NCI-H146 (cell line): ENCODE measurements around the gene FAS.
"Not testable (repeated sequence)": the region's sequence is repeated elsewhere in the genome, so short reads cannot be mapped to it uniquely, and the experiment has no call there.

Experiments used
- DNase-seq: peaks from one replicate; lab custom pipeline; 2025; lab: John Stamatoyannopoulos, UW

FAS gene

DNA sequence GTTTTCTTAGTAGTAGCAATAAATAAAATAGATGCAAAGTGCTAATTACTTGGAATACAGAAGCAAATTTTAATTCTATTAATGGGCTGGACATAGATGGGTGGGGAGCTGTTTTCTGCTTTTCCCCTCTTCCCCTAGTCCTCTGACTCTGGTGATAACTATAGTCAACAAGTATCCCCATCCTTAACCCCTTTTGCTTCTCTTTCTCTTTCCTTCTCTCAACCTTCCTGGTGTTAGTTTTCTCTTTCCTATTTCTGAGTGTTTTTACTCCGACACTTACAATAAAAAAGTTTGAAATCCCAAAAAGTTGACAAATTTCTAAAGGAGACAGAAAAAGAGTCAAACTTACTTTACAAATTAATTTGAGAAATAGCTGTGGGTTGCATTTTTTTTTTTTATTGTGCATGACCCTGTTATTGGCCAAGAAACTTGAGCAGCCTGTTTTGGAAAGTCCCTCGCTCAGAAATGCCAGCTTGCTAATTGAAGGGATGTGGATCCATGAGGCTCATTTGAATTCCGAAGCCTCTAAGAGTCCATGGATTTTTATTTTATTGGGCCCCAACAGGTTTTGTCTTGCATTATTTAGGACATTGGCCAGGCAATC lies 2.4 kb downstream of the FAS start:
- no peak for DNase-seq

DNA sequence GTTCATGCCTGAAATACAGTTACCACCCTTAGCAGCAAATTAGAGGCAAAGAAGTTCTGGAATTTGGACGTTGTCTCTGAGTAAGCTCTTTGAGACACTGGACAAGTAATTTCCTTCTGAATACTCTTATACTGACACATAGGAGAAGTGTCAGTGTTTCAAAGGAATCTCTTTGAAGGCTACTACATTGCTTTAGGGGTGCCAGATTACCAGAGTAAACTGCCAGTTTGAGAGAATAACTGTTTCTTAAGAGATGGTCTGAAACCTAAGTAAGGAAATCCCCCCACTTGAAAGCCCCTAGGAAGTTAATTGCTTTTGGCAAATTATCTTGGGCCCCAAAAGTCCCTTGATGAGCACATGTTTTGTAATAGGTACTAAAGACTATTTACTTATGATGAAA lies 3.4 kb downstream of the FAS start:
- DNase-seq = no peak

DNA sequence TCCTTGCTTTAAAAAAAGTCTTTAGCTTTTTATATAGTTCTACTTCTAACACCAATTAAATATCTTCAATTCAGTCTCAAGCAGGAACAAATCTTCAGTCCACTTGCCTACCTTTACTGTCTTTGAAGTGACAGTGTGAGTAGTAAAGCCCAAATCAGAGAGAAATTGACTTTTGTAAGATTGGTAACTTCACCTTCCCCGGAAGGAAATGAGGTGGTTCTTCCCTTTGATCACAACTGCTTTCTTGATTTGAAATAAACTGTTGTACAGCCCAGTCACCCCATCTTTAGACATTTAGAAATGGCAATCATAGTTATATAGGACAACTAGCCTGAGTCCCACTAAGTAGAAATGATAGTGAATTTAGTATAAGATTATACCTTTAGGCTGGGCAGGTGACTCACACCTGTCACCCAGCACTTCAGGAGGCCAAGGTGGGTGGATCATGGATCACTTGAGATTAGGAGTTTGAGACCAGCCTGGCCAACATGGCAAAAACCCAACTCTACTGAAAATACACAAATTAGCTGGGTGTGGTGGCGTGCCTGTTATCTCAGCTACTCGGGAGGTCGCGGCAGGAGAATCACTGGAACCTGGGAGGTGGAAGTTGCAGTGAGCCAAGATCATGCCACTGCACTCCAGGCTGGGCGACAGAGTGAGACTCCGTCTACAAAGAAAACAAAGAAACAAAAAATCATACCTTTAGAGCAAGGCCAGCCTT lies 4.7 kb downstream of the FAS start:
- DNase-seq = no peak

DNA sequence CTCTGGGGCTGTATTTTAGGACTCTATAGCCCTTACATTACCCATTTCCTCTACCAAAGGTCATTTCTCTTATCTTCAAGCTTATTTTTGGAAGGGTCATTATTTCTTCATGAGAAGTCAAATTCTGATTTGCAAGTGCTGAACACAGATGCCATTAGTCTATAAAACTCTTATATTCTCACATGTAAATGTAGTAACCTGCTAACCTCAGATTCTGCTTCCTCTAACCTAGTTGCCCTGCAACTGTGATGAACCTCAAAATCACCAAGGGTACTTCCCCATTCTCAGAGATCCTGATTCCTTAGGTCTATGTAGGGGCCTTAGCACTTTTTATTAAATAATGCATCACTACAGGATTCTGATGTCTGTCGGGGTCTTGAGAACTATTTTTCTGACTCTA lies 6.3 kb downstream of the FAS start:
- DNase-seq = no peak

DNA sequence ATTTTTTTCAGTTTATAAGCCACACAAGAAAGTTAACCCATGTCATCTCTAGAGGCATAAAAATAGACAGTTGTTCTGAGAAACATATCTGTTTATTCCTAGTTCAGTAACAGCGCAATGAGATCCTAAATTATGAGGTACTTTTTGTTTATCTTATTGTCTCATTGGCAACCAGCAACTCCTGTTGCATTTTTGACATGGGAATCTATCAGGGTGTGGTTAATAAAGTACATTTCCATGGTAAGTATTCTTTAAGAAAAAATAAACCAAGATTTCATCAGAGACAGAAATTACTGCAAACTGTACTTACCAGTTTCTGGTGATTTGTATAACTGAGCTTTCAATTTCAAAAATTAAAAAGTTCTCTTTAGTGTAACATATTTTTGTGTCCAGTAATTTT lies 9.0 kb downstream of the FAS start:
- no peak for DNase-seq

DNA sequence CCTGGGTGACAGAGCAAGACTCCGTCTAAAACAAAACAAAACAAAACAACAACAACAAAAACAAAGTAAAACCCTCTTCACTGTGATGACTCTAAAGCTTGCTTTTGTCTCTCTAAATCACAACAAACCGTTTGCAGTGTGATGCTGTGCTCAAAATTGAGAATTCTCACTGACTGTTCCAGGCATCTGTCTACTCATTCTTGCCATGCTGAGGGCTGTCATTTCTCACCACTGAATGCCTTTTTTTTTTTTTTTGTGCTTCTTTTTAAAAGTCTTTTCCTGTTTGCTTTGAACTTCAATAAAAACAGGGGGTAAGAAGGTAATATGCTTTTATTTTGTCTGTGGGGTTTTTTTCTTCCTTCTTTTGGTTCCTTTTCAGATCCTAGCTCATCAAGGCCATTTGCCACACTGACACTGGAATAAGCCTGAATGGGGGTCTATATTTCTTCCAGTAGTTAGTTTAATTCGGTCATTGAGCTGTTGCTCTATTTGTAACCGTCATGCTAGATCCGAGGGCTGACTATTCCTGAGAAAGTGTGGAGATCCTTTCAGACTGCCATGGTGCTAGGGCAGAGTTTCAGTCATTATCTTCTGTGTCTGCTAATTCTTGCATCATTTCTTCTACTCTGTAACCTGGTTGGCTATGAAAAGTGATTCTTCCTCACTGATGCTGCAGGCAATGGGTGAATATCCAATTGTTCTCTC lies 10.6 kb downstream of the FAS start:
- no peak for DNase-seq

DNA sequence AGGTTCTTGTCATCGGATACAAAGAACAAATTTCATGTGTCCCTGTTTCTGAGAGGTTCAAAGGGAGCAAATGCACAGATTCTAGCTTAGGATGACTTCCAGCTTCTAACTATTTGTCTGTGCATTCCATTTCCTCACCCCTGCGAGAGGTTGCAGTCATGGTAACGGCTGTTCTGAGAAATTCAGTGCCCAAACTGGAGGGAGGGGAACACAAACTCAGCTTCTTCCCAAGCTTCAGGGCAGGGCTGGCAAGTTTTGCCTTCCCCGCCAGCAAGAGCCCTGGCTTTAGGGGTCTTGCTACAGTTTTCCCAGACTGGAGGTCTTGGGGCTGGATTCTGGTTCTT lies 11.1 kb downstream of the FAS start:
- DNase-seq = no peak

DNA sequence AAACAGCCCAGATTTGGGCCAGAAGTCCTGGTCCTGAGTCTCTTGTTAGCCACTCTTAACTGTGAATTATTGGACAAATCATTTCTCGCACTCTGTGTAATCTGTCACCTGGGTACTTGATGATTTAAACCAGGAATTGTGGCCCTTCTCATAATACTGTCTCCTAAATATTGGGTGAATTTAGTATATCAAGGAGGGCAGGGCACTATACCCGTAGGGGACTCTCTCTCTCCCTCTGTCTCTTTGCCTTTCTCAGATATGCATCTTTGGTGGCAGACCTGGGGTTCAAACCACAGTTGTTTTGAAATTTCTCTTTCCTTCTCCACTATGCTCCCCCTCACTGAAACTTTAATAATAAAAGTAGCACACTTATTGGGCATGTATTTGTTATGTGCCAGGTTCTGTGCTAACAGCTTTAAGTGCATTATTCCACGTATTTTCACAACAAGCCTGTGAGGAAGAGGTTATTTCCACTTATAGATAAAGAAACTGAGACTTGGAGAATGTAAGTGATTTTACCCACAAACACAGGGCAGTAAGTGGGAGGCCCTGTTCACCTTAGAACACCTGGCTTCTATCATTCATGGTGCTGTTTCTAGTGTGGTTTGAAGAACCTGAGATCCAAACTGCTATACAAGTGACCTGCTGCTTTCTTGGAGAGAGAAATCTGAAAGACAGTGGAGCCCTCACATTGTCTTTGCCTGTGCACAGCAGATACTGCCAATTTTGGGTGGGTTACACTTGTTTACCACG lies 11.8 kb downstream of the FAS start:
- DNase-seq = no peak

DNA sequence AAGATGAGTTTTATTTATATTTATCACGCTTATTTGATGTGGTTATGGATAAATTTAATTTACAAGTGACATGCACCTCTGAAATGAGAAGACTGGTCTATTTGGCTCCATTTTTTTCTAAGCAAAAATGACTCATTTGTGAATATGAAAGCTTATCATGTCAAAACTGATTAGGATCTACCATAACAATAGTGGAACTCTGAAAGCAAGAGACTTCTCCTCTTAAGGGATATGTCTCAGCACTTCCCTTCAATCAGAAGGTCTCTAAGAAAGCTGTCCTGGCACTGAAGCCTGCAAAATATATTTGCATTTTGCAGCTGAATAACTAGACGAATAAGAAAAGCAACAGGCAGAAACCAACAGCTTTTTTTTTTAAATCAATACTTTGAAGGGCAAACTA lies 12.7 kb downstream of the FAS start:
- DNase-seq = no peak

DNA sequence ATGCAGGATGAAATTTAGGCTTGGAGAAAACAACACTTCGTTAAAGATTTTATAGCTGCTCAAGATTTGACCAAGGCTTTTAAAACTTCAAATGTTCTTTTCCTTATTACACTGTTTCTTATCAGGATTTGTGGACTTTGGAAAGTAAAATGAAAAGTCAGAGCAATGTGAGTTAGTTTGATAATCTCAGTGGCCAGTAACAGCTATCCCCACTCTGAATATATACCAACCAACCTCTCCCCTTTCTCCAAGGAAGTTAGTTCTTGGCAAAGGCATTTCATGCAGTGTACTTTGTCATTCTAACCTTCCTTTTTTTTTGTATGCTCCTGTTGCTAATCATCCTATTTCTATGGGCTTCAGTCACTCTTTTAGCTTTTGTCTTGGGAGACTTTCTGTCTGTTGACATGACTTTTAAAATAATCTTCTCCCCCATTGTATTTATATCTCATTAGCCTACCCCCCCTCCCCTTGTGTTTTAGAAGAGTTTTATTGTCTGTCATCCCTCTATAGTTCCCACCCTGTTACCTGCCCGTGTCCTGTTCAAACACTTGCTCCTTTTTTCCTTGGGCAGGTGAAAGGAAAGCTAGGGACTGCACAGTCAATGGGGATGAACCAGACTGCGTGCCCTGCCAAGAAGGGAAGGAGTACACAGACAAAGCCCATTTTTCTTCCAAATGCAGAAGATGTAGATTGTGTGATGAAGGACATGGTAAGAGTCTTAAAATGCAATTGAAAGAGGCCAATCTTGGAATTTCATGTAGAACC lies 16.7 kb downstream of the FAS start:
- DNase-seq = peak; percentile 52

DNA sequence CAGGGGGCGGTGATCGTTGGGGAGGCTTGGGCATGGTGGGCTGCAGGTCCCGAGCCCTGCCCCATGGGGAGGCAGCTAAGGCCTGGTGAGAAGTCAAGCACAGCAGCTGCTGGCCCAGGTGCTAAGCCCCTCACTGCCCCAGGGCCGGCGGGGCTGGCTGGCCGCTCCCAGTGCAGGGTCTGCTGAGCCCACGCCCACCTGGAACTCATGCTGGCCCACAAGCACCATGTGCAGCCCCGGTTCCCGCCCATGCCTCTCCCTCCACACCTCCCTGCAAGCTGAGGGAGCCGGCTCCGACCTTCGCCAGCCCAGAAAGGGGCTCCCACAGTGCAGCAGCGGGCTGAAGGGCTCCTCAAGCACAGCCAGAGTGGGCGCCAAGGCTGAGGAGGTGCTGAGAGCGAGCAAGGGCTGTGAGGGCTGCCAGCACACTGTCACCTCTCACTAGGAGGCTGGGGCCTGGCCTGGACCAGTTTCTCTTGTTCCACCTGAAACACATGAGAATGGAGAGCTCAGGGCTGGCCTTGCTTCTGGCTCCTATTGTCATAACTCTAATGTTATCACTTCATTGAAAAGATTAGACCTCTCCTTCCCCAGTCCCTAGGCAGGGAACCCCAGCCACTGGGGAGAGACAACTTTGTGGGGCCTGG lies 28.2 kb downstream of the FAS start:
- not testable (repeated sequence) for DNase-seq

DNA sequence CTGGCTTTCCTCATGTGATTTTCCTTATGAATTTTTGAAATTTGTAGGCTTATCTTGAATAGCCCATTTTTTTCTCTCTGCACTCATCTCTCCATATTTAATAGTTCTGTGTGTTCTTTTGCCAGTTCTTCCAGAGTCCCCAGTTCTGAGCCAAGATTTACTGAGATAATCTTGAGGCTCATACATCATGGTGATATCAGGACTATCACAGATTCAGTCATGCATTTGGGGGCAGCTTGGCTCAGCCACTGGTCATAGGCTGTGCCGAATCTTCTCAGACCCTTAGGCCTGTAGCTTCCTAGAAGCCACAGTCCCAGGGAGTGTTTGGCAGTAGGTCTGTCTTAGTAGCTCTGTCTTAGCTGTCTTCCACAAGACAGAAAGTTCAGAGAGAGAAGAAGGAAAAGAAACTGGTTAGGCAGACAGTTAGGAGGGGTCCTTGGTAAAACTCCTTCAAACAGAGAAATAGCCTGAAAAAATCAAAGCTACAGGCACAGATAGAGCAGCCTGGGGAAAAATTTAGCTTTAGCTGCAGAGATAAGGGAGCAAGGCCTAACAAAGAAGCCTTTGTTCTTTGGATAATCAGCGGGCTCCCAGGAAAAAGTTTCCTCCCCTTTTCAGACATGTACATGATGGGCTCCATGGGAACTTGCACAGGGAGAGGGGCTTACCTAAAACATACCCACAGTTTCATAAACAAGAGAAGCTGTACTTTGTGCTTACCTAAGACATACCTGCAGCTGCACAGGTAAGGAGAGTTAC lies 29.1 kb downstream of the FAS start:
- DNase-seq = no peak

DNA sequence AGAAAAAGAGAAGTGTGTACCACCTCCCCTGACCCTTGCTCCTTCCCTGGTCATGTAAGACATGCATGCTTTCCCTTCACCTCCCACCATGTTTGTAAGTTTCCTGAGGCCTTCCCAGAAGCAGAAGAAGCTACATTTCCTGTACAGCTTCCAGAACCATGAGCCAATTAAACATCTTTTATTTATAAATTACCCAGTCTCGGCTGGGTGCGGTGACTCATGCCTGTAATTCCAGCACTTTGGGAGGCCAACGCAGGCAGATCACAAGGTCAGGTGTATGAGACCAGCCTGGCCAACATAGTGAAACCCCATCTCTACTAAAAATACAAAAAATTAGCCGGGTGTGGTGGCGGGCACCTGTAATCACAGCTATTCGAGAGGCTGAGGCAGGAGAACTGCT lies 30.9 kb downstream of the FAS start:
- DNase-seq = not testable (repeated sequence)

DNA sequence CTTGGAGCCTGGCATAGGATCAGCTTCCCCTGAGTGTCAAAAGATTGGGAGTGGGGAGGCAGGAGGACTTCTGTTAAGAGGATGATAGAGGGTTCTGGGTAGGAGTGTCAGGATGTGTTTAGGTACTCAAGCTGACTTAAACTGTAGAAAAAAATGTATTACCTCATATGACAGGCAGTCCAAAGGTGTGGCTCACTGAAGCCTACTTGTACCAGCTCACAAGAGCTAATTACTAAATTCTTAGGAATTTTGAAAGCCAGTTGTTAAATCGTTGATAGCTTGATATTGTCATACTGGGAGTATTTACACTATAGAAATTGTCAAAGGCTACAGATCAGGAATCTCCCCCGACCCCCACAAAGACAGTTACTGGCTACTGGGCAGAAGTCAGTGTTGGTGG lies 32.1 kb downstream of the FAS start:
- DNase-seq = no peak

DNA sequence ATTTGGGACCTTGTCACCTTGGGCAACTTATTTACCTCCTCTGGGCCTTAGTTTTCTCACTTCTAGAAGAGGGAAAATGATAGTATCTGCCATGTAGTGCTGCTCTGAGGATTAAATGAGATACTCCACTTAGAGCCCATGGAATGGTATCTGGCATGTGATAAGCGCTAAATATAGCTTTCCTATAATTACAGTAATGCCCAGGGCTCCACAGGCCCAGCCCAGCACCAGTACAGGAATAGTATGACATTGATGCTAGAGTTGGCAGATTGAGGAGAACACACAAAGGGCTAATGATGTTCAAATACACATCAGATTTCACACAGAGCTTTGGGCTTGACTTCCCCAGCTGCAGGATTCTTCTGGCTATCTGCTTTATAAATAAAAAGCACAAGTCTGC lies 34.9 kb downstream of the FAS start:
- DNase-seq = peak; percentile 50

DNA sequence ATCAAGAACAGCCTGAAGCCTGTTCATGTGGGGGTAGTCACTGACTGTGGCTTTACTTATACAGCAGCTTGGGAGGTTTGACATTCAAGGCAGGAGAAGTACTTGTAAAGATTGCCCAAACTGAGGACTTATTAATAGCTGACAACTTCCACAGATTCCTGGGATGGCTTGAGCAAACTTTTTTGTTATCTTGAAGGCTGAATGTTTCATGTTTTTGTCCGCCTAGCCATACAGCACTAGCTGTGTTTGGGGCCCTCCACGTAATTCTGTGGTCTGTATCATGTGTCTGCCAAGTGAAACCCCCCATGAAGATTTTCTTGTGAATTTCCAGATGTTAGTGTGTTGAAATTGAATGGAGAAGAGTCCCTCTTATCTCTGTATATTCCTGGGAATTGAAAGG lies 38.6 kb downstream of the FAS start:
- no peak for DNase-seq

DNA sequence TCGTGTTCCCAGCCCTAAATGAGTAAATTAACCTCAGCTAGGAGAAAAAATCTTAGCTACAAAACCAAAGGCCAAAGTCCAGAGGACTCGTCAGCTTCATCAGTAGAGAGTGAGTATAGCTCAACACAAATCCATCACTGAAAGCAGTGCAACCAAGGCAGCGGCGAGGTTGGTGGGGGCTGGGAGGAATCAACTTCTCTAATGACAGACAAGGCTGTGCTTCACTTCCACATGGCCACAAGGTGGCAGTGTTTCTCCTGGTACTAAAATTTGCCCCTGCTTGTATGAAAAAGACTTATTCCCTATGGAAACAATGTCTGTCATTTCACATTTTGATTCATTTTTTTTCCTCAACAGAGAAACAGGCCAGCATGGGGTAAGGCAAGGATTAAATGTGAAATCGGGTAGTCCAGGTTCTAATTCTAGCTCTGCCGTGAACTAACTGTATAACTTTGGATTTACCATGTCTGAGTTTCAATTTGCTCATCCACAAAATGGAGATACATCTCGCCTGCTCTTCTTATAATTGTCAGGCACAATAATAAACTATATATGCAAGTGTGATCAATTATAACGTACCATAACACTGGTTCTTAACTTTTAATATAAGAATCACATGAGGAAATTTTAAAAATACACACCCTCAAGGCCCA lies 39.3 kb downstream of the FAS start:
- peak; percentile 64 for DNase-seq

DNA sequence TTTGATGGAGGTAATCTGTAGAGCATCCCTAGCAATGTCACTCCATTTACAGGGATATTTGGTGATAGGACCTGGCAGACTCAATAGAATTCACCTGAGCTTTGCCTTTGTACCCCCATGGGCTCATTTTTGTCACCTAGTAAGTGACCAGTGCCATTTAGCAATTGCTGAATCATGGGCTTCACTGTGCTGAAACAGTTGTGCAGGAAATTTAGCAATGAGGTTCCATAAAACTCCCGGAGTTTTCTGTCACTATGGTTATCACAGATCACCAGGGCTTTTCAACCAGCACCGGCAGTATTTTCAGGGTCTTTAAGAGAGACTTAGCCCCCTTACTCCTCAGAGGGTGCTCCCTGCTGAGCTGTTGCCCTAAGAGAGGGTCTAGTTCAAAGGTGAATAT lies 40.2 kb downstream of the FAS start:
- no peak for DNase-seq

DNA sequence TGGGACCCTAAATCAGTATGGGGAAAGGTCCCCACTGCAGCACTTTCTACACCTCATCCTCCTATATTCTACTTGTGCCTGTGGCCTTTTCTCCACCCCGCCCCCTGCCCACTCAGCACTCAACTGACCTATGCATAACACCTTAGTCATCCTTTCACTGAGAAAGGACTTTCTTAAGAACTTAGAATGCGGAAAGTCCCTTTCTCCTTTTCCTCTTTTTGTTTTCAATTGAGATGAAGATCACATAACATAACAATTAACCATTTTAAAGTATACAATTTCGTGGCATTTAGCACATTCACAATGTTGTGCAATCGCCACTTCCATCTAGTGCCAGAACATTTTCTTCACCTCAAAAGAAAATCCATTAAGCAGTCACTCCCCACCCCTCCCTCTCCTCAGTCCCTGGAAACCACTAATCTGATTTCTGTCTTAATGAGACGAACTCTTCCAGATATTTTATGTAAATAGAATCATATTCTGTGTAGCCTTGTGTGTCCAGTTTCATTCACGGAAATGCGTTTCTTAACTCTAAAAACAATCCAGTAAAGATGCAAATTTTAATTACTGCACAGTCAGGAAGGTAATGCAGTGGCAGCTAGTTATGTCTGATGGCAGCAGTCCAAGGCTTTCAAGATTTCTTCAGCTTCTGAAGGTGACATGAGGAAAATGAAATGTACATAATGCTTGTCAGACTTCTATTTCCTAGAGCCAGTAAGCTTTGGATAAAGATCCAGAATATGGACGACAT lies 41.7 kb downstream of the FAS start:
- no peak for DNase-seq

DNA sequence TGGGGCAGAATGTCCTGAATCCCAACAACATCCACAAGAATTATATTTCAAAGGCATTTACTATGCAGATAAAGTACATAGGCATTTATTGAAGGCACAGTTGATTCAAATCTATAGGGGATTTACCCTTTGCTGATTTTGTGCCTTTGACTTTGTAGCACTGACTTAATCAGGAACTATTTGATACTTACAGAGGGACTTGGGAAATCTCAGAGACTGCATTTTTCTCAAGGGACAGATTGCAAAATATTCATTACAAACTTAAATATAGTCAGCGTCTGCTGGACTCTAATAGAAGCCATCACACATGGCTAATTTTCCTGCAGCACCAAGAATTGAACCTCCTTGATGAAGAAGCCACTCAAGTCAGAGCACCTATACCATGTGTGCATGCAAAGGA lies 44.9 kb downstream of the FAS start:
- no peak for DNase-seq
